MM.1S (cell line): Measurements from ENCODE around the gene LAD1.

ENCODE experiments used
- DNase-seq: peaks from one replicate; pipeline ENCODE4 v3.0.0-alpha.2; 2015
- H2AFZ ChIP-seq: fragments of 300-600 bp; sonication (generic); 2 replicates; pipeline ENCODE4 v1.6.0; 2016; ENCODE audit warnings: antibody characterized with exemption, low read length
- H3F3A ChIP-seq: fragments of 300-600 bp; sonication (generic); 2 replicates; pipeline ENCODE4 v1.6.1; 2016; ENCODE audit warnings: mild to moderate bottlenecking, antibody characterized with exemption, low read length, moderate library complexity, mixed read lengths; ENCODE audit not compliant: insufficient read depth
- H3K27ac ChIP-seq: fragments of 300-600 bp; sonication (generic); 2 replicates; pipeline ENCODE4 v1.5.1; 2016; ENCODE audit warnings: mild to moderate bottlenecking, low read length
- H3K27me3 ChIP-seq: fragments of 300-600 bp; sonication (generic); replicated peaks from 2 replicates; pipeline ENCODE4 v1.6.0; 2016; ENCODE audit warnings: low read length; ENCODE audit not compliant: insufficient read depth
- H3K36me3 ChIP-seq: fragments of 300-600 bp; sonication (generic); replicated peaks from 2 replicates; pipeline ENCODE4 v1.6.1; 2016; ENCODE audit warnings: mild to moderate bottlenecking, low read length, mixed read lengths; ENCODE audit not compliant: insufficient read depth
- H3K4me1 ChIP-seq: fragments of 300-600 bp; sonication (generic); 2 replicates; pipeline ENCODE4 v1.6.1; 2016; ENCODE audit warnings: low read length, mixed read lengths
- H3K4me2 ChIP-seq: fragments of 300-600 bp; sonication (generic); 2 replicates; pipeline ENCODE4 v1.6.0; 2016; ENCODE audit warnings: low read depth, low read length
- H3K4me3 ChIP-seq: fragments of 300-600 bp; sonication (generic); 2 replicates; pipeline ENCODE4 v1.5.1; 2016; ENCODE audit warnings: low read length, mixed read lengths
- H3K79me2 ChIP-seq: fragments of 300-600 bp; sonication (generic); 2 replicates; pipeline ENCODE4 v1.6.1; 2016; ENCODE audit warnings: mixed run types, low read length, mixed read lengths
- H3K9ac ChIP-seq: fragments of 300-600 bp; sonication (generic); 2 replicates; pipeline ENCODE4 v1.6.1; 2016; ENCODE audit warnings: low read length, mixed read lengths
- H3K9me2 ChIP-seq: fragments of 300-600 bp; sonication (generic); replicated peaks from 2 replicates; pipeline ENCODE4 v1.6.1; 2016; ENCODE audit warnings: mild to moderate bottlenecking, low read length, mixed read lengths; ENCODE audit not compliant: insufficient read depth
- H3K9me3 ChIP-seq: fragments of 300-600 bp; sonication (generic); replicated peaks from 2 replicates; pipeline ENCODE4 v1.6.1; 2016; ENCODE audit warnings: mild to moderate bottlenecking, low read length, mixed read lengths; ENCODE audit not compliant: insufficient read depth
- H4K20me1 ChIP-seq: fragments of 300-600 bp; sonication (generic); 2 replicates; pipeline ENCODE4 v1.6.1; 2016; ENCODE audit warnings: mild to moderate bottlenecking, low read length, moderate library complexity, mixed read lengths; ENCODE audit not compliant: insufficient read depth
- EZH2 ChIP-seq: fragments of 300-600 bp; sonication (generic); optimal IDR thresholded peaks from 2 replicates; pipeline ENCODE3; 2017; ENCODE audit warnings: low read depth, mild to moderate bottlenecking, antibody characterized with exemption, low read length, mixed read lengths
- EZH2phosphoT487 ChIP-seq: fragments of 300-600 bp; sonication (generic); IDR thresholded peaks from 2 replicates; pipeline ENCODE4 v1.6.1; 2018; ENCODE audit warnings: antibody characterized with exemption, low read length
- TF ChIP-seq, protein P1 (sequence below): fragments of 300-600 bp; sonication (generic); IDR thresholded peaks from 2 replicates; pipeline ENCODE4 v1.5.1; 2016; ENCODE audit warnings: antibody characterized with exemption, low read length, mixed read lengths

LAD1 gene, protein sequence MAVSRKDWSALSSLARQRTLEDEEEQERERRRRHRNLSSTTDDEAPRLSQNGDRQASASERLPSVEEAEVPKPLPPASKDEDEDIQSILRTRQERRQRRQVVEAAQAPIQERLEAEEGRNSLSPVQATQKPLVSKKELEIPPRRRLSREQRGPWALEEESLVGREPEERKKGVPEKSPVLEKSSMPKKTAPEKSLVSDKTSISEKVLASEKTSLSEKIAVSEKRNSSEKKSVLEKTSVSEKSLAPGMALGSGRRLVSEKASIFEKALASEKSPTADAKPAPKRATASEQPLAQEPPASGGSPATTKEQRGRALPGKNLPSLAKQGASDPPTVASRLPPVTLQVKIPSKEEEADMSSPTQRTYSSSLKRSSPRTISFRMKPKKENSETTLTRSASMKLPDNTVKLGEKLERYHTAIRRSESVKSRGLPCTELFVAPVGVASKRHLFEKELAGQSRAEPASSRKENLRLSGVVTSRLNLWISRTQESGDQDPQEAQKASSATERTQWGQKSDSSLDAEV

DNA sequence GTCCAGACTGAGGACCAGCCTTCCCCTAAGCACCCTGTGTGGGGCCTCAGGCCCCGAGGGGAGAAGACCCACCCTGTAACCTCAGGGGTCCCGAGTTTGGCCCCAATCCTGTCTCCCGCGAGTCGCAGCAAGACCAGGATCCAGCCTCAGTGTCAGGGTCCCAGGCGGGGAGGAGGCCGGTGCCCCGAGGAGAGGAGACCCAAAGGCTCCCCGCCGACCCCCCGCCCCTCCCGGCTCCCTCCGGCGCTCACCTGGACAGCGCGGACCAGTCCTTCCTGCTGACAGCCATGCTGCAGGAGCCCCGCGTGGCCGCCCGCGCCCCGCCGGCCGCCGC lies at the start of gene LAD1:
LAD1 (minus strand) TSS at position 307 of the 334 bp plus-strand sequence; CDS start at position 289, 18 bp downstream.
- H3K79me2 ChIP-seq = no peaks in the 10 kb centered on the region
- H3K27me3 ChIP-seq = peaks cover 95% of the 10 kb centered on the region
- no peak within 1 kb of the TSS for H3K27ac ChIP-seq

DNA sequence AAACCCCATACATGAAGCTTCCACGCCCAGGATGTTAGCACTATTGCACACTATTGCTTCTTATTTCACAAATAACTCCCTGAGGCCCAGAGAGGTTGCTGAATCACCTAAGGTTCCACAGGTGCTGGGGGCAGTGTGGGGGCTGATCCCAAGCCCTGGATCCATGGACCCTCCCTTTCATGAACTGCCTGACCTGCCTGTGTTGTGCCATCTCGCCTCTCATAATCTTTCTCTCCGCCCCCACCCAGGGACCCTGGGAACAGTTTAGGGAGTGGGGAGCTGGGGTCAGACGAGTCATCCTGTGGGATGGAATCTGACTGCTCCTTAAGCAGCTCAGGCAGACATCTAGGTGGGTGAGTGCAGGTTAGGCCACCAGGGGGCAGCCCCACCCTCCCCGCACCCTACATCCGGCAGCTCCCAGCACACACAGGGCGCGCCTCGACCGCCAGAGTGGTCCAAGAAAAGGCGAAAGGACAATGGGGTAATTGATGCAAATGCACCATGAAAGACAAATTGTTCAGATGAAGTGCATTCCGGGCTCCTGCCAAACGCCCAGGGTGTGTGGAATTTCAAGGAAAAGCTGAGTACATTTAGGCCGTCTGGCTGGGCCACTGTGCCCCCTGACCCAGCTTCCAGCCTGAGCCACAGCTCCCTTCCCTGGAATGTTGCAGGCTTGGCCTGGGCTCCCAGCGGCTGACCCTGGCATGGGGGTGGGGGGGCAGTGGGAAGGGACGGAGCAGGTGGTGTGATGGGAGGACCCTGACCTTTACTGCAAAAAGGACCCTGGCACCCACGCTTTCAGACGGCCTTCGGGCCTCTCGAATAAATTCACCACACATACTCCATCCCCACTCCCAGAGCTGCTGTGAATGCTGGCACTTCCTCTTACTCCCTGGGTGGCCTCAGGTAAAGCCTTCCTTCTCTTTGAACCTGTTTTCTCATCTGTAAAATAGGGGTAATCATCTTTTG lies 49.1 kb upstream of the LAD1 start:
- H3K79me2 ChIP-seq = no peaks in the 10 kb centered on the region
- no peaks in the 10 kb centered on the region for H3K27me3 ChIP-seq
- TF ChIP-seq, protein P1, sequence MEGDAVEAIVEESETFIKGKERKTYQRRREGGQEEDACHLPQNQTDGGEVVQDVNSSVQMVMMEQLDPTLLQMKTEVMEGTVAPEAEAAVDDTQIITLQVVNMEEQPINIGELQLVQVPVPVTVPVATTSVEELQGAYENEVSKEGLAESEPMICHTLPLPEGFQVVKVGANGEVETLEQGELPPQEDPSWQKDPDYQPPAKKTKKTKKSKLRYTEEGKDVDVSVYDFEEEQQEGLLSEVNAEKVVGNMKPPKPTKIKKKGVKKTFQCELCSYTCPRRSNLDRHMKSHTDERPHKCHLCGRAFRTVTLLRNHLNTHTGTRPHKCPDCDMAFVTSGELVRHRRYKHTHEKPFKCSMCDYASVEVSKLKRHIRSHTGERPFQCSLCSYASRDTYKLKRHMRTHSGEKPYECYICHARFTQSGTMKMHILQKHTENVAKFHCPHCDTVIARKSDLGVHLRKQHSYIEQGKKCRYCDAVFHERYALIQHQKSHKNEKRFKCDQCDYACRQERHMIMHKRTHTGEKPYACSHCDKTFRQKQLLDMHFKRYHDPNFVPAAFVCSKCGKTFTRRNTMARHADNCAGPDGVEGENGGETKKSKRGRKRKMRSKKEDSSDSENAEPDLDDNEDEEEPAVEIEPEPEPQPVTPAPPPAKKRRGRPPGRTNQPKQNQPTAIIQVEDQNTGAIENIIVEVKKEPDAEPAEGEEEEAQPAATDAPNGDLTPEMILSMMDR = peak; percentile 98
- no peak for TF ChIP-seq EZH2
- no peak overlapping the region for H3K27ac ChIP-seq
- no peaks in the 10 kb centered on the region for H3F3A ChIP-seq
- H3K9me2 ChIP-seq = no peaks in the 10 kb centered on the region
- peak overlapping the region; percentile 46; the same call in 1 of the 2 replicates for H3K4me2 ChIP-seq
- H2AFZ ChIP-seq = peak overlapping the region; percentile 79
- DNase-seq = peak; percentile 72
- no peaks in the 10 kb centered on the region for H3K9me3 ChIP-seq
- no peaks in the 10 kb centered on the region for H3K4me1 ChIP-seq
- H3K4me3 ChIP-seq = no peak overlapping the region
- H4K20me1 ChIP-seq = no peaks in the 10 kb centered on the region
- no peaks in the 10 kb centered on the region for H3K36me3 ChIP-seq
- no peak overlapping the region for H3K9ac ChIP-seq

More for the DNA sequence above, at the start of gene LAD1:
- Histone ChIP-seq H3K36me3 (no peaks in the 10 kb centered on the region), H3K4me3 (peak within 1 kb of the TSS; percentile 20; the same call in 1 of the 2 replicates), H3K4me2 (peak within 1 kb of the TSS; percentile 54; the same call in 1 of the 2 replicates), H3K4me1 (no peaks in the 10 kb centered on the region), H3K9me3 (no peaks in the 10 kb centered on the region), H4K20me1 (no peaks in the 10 kb centered on the region), H3K9ac (no peak within 1 kb of the TSS), H2AFZ (peak within 1 kb of the TSS; percentile 15; the same call in 1 of the 2 replicates), H3K9me2 (no peaks in the 10 kb centered on the region), H3F3A (no peaks in the 10 kb centered on the region)
- no peak for DNase-seq
- no peak for TF ChIP-seq EZH2
- TF ChIP-seq EZH2phosphoT487 = peak; percentile 76; the same call in 1 of the 2 replicates
- TF ChIP-seq, protein P1 = no peak

DNA sequence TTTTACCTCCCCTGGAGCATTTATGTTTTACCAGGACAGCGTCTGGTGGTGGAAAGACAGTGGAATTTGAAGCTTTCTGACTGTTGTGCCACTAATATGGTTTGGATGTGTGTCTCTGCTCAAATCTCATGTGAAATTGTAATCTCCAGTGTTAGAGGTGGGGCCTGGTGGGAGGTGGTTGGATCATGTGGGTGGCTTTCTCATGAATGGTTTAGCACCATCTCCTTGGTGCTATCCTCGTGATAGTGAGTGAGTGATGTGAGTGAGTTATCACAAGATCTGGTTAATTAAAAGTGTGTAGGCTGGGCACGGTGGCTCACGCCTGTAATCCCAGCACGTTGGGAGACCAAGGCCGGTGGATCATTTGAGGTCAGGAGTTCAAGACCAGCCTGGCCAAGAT lies 46.2 kb upstream of the LAD1 start:
- no peaks in the 10 kb centered on the region for H3K27me3 ChIP-seq
- no peaks in the 10 kb centered on the region for H4K20me1 ChIP-seq
- no peaks in the 10 kb centered on the region for H3K79me2 ChIP-seq
- H2AFZ ChIP-seq = no peak overlapping the region
- no peaks in the 10 kb centered on the region for H3K36me3 ChIP-seq
- H3F3A ChIP-seq = no peaks in the 10 kb centered on the region
- H3K4me2 ChIP-seq = no peak overlapping the region
- no peak overlapping the region for H3K27ac ChIP-seq
- TF ChIP-seq, protein P1 = no peak
- no peaks in the 10 kb centered on the region for H3K9me2 ChIP-seq
- DNase-seq = no peak
- no peak overlapping the region for H3K9ac ChIP-seq
- no peaks in the 10 kb centered on the region for H3K4me1 ChIP-seq
- no peaks in the 10 kb centered on the region for H3K9me3 ChIP-seq
- no peak overlapping the region for H3K4me3 ChIP-seq
